ENCODE results near the gene SLC4A2. TPM values are rescaled to one million over a fixed set of nuclear protein-coding genes. Genes with fewer than 3 reads are reported as not detected.

The SLC4A2 gene
- total and polyA plus RNA-seq, 7 experiments from 2014 or later: 7.9 to 125 (median 57.2) TPM

DNA sequence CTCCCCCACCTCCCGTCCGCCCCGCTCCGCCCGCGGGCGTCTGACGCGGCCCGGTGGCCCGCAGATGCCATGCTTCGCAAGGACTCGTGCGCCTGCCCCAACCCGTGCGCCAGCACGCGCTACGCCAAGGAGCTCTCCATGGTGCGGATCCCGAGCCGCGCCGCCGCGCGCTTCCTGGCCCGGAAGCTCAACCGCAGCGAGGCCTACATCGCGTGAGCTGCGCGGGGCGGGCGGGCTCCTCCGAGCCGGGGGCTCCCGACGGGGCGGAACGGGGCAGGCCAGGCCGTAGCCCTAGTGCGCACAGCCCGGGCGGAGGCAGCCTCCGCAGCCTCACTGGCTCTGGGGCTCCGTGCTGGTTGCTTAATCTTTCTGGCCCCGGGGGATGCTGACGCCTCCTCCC is 8.3 kb upstream of the SLC4A2 start:
- peak; percentile 88 for ATAC-seq
- no peak overlapping the region for H3K4me3 Mint-ChIP-seq
- Histone ChIP-seq H3K27me3 (ENCODE audit: control insufficient read depth in 2 of 2, insufficient read depth in 2 of 2, low read length in 2 of 2) (no peaks in the 10 kb centered on the region), H3K4me1 (ENCODE audit: control insufficient read depth in 2 of 2, insufficient read depth in 2 of 2, low read length in 2 of 2) (peaks cover 0 to 6% of the 10 kb centered on the region in 2 donors), H3K27ac (ENCODE audit: low read depth, low read length) (no peak overlapping the region), H3K9me3 (ENCODE audit: control insufficient read depth in 2 of 3, low read length in 3 of 3) (no peaks in the 10 kb centered on the region), H3K36me3 (ENCODE audit: control insufficient read depth in 2 of 3, insufficient read depth in 3 of 3, low read length in 3 of 3) (no peaks in the 10 kb centered on the region), H3K4me3 (ENCODE audit: low read length) (no peak overlapping the region)
- POLR2A ChIA-PET: interaction anchor here (0.8 to 1.6 kb wide), 4 partner anchors 23 to 37 kb away, joined by 3 to 4 read pairs (median 3); partner anchors contain the start of gene ABCB8
- peaks cover 0 to 10% (median 0%) of the 10 kb centered on the region in 5 donors for H3K27me3 Mint-ChIP-seq
- peaks cover 6 to 19% (median 14%) of the 10 kb centered on the region in 7 donors for H3K4me1 Mint-ChIP-seq
- no peak overlapping the region for H3K27ac Mint-ChIP-seq
- H3K9me3 Mint-ChIP-seq: peaks cover 0 to 1% (median 0%) of the 10 kb centered on the region in 11 donors
- peaks cover 0 to 5% (median 4%) of the 10 kb centered on the region in 5 donors for H3K36me3 Mint-ChIP-seq
- DNase-seq: peak; percentile 55 to 75 (median 69)
- intact Hi-C loops (cut with micrococcal nuclease): loop anchor here in 1 of 2 donors (1.0 kb wide), 3 partner anchors 8 to 65 kb away; partner anchors contain the start of genes ABCB8 and SLC4A2
- CTCF ChIA-PET: no interaction called here

DNA sequence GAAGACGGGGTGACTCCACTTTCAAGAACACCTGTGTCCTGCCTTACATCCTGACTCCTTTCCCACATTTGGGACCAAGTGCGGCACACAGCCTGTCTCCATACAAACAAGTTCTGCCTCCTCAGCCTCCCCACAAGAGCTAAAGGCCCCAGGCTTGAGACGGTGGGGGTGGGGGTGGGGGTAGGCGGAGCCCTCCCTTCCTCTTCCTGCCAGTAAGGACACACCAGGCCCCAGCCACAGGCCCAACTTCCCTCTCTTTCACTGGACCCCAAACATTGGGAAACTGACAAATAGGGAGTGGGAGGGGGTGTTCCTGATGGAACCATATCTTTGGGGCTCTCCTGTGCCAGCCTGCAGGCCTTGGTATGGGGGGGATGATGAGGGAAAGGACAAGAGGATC is 6.3 kb upstream of the SLC4A2 start:
- H3K4me3 Mint-ChIP-seq: no peak overlapping the region
- ATAC-seq: no peak
- no peak for DNase-seq
- H3K9me3 ChIP-seq (ENCODE audit: control insufficient read depth in 2 of 3, low read length in 3 of 3): no peaks in the 10 kb centered on the region
- POLR2A ChIA-PET: no interaction called here
- H3K36me3 Mint-ChIP-seq: peaks cover 0 to 5% (median 4%) of the 10 kb centered on the region in 5 donors
- peaks cover 16 to 27% (median 26%) of the 10 kb centered on the region in 7 donors for H3K4me1 Mint-ChIP-seq
- no peaks in the 10 kb centered on the region for H3K27me3 ChIP-seq (ENCODE audit: control insufficient read depth in 2 of 2, insufficient read depth in 2 of 2, low read length in 2 of 2)
- H3K4me1 ChIP-seq (ENCODE audit: control insufficient read depth in 2 of 2, insufficient read depth in 2 of 2, low read length in 2 of 2): peaks cover 6 to 14% of the 10 kb centered on the region in 2 donors
- no peaks in the 10 kb centered on the region for H3K36me3 ChIP-seq (ENCODE audit: control insufficient read depth in 2 of 3, insufficient read depth in 3 of 3, low read length in 3 of 3)
- CTCF ChIA-PET: interaction anchor here (0.6 kb wide), 1 partner anchor 42 kb away, joined by 3 read pairs; no protein-coding TSS in a partner anchor
- H3K9me3 Mint-ChIP-seq: peaks cover 0 to 1% (median 0%) of the 10 kb centered on the region in 11 donors
- intact Hi-C loops (cut with micrococcal nuclease): no loop called here
- no peak overlapping the region for H3K27ac Mint-ChIP-seq
- no peak overlapping the region for H3K27ac ChIP-seq (ENCODE audit: low read depth, low read length)
- H3K4me3 ChIP-seq (ENCODE audit: low read length): no peak overlapping the region
- H3K27me3 Mint-ChIP-seq: peaks cover 0 to 10% (median 0%) of the 10 kb centered on the region in 5 donors

DNA sequence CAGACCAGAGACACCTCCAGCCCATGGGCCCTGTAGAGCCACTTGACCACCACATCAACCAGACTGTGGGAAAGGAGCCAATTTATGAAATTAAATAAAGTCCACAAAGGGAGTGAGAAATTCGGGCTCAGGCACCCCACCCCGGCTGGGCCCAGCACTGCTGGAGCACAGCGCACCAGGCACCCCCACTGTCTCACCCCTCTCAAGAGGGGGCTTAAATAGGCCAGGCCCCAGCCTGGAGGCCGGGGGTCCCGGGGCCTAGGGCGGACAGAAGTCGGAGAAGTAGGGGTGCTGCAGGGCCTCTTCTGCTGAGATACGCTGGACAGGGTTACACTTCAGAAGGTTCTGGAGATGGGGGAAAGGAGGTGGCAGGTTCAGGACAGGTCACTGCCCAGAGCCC is 5.6 kb upstream of the SLC4A2 start:
- ChIA-PET CTCF (no interaction called here), POLR2A (no interaction called here)
- no peaks in the 10 kb centered on the region for H3K36me3 ChIP-seq (ENCODE audit: control insufficient read depth in 2 of 3, insufficient read depth in 3 of 3, low read length in 3 of 3)
- intact Hi-C loops (cut with micrococcal nuclease): no loop called here
- Mint-ChIP-seq H3K9me3 (peaks cover 0 to 1% (median 0%) of the 10 kb centered on the region in 11 donors), H3K36me3 (peaks cover 0 to 5% (median 4%) of the 10 kb centered on the region in 5 donors), H3K4me3 (no peak overlapping the region), H3K4me1 (peaks cover 21 to 31% (median 27%) of the 10 kb centered on the region in 7 donors), H3K27ac (no peak overlapping the region), H3K27me3 (peaks cover 0 to 10% (median 0%) of the 10 kb centered on the region in 5 donors)
- ATAC-seq: no peak
- no peaks in the 10 kb centered on the region for H3K9me3 ChIP-seq (ENCODE audit: control insufficient read depth in 2 of 3, low read length in 3 of 3)
- no peak overlapping the region for H3K4me3 ChIP-seq (ENCODE audit: low read length)
- no peaks in the 10 kb centered on the region for H3K27me3 ChIP-seq (ENCODE audit: control insufficient read depth in 2 of 2, insufficient read depth in 2 of 2, low read length in 2 of 2)
- no peak for DNase-seq
- no peak overlapping the region for H3K27ac ChIP-seq (ENCODE audit: low read depth, low read length)
- peaks cover 12 to 19% of the 10 kb centered on the region in 2 donors for H3K4me1 ChIP-seq (ENCODE audit: control insufficient read depth in 2 of 2, insufficient read depth in 2 of 2, low read length in 2 of 2)

GRCh38 chr7:151056283-151056665 is 3.1 kb upstream of the SLC4A2 start:
- intact Hi-C loops (cut with micrococcal nuclease): loop anchor here (5.0 kb wide), 4 partner anchors 36 to 576 kb away; no protein-coding TSS in a partner anchor
- peaks cover 0 to 5% (median 4%) of the 10 kb centered on the region in 5 donors for H3K36me3 Mint-ChIP-seq
- H3K27me3 Mint-ChIP-seq: peaks cover 0 to 4% (median 0%) of the 10 kb centered on the region in 5 donors
- H3K27ac ChIP-seq (ENCODE audit: low read depth, low read length): no peak overlapping the region
- H3K4me3 ChIP-seq (ENCODE audit: low read length): no peak overlapping the region
- no peaks in the 10 kb centered on the region for H3K36me3 ChIP-seq (ENCODE audit: control insufficient read depth in 2 of 3, insufficient read depth in 3 of 3, low read length in 3 of 3)
- H3K9me3 ChIP-seq (ENCODE audit: control insufficient read depth in 2 of 3, low read length in 3 of 3): no peaks in the 10 kb centered on the region
- H3K27ac Mint-ChIP-seq: no peak overlapping the region
- ChIA-PET POLR2A (interaction anchor here (1.0 to 1.9 kb wide), 2 partner anchors 29 to 37 kb away, joined by 3 to 6 read pairs; no protein-coding TSS in a partner anchor), CTCF (interaction anchor here (1.1 kb wide), 1 partner anchor 28 kb away, joined by 3 read pairs; the partner anchor contains the start of gene ABCB8)
- H3K4me1 Mint-ChIP-seq: peaks cover 24 to 46% (median 38%) of the 10 kb centered on the region in 7 donors
- DNase-seq: no peak
- no peak for ATAC-seq
- peak overlapping the region; percentile 38 to 99 (median 93) for H3K4me3 Mint-ChIP-seq
- peaks cover 0 to 1% (median 0%) of the 10 kb centered on the region in 11 donors for H3K9me3 Mint-ChIP-seq
- peaks cover 25 to 32% of the 10 kb centered on the region in 2 donors for H3K4me1 ChIP-seq (ENCODE audit: control insufficient read depth in 2 of 2, insufficient read depth in 2 of 2, low read length in 2 of 2)
- H3K27me3 ChIP-seq (ENCODE audit: control insufficient read depth in 2 of 2, insufficient read depth in 2 of 2, low read length in 2 of 2): no peaks in the 10 kb centered on the region

DNA sequence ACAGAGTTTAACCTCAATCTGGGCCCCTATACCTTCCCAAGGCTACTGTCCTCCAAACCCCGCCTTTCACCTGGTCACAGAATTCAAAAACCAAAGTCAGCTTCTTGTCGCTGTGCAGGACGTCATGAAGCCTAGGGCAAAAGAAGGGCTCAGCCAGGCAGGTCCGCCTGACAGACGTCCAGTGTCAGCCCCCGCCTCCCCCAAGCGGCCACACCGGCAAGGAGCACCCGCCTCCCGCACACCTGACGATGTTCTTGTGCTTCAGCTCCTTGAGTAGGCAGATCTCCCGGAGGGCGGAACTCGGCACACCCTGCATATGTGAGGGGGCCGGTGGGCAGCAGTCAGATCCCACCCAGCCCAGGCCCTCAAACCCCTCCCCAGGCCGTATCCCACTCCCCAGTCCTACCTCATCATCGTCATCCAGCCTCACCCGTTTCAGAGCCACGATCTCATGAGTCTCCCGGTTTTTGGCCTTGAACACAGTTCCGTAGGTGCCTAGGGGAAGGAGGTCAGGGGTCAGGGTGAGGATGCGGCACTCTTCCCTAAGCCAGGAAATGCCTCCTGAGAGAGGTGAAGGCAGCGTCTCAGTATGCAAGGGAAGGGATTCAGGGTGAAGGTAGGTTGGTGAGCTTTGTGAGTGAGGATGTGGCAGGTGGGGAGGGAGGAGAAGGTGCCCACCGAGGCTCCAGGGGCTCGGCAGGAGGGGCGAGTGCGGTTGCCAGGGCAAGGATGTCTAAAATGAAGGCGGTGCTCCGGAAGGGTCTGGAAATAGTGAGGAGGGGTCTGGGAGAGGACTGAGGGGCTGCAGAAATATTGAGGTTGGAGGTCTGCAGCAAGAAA is 2.5 kb upstream of the SLC4A2 start:
- Mint-ChIP-seq H3K9me3 (peaks cover 0 to 1% (median 0%) of the 10 kb centered on the region in 11 donors), H3K27ac (peak overlapping the region in 6 of 9 donors; percentile 38 to 93 (median 88)), H3K27me3 (peaks cover 0 to 4% (median 0%) of the 10 kb centered on the region in 5 donors), H3K4me1 (peaks cover 30 to 49% (median 44%) of the 10 kb centered on the region in 7 donors), H3K36me3 (peaks cover 0 to 5% (median 4%) of the 10 kb centered on the region in 5 donors), H3K4me3 (peak overlapping the region; percentile 91 to 99 (median 94))
- peaks cover 25 to 32% of the 10 kb centered on the region in 2 donors for H3K4me1 ChIP-seq (ENCODE audit: control insufficient read depth in 2 of 2, insufficient read depth in 2 of 2, low read length in 2 of 2)
- ATAC-seq (no peak), DNase-seq (no peak)
- H3K27me3 ChIP-seq (ENCODE audit: control insufficient read depth in 2 of 2, insufficient read depth in 2 of 2, low read length in 2 of 2): no peaks in the 10 kb centered on the region
- H3K9me3 ChIP-seq (ENCODE audit: control insufficient read depth in 2 of 3, low read length in 3 of 3): no peaks in the 10 kb centered on the region
- H3K27ac ChIP-seq (ENCODE audit: low read depth, low read length): peak overlapping the region; percentile 52
- H3K4me3 ChIP-seq (ENCODE audit: low read length): peak overlapping the region; percentile 78
- POLR2A ChIA-PET: interaction anchor here (0.7 to 2.7 kb wide), 4 partner anchors 26 to 38 kb away, joined by 3 to 10 read pairs (median 5); partner anchors contain the start of gene ABCB8
- no peaks in the 10 kb centered on the region for H3K36me3 ChIP-seq (ENCODE audit: control insufficient read depth in 2 of 3, insufficient read depth in 3 of 3, low read length in 3 of 3)
- CTCF ChIA-PET: interaction anchor here (0.6 to 3.5 kb wide), 4 partner anchors 28 to 201 kb away, joined by 3 to 15 read pairs (median 4); partner anchors contain the start of genes ABCB8 and TMUB1
- intact Hi-C loops (cut with micrococcal nuclease): loop anchor here (5.0 kb wide), 4 partner anchors 35 to 575 kb away; no protein-coding TSS in a partner anchor

- ChIA-PET CTCF (interaction anchor here (1.0 to 3.5 kb wide), 2 partner anchors 27 to 52 kb away, joined by 3 to 15 read pairs; partner anchors contain the start of gene TMUB1), POLR2A (interaction anchor here (0.7 to 2.7 kb wide), 4 partner anchors 25 to 44 kb away, joined by 4 to 10 read pairs (median 6); partner anchors contain the start of gene ABCB8)
- peaks cover 29 to 48% (median 43%) of the 10 kb centered on the region in 7 donors for H3K4me1 Mint-ChIP-seq
Observed at GRCh38 chr7:151057506-151057988, 1.8 kb upstream of the SLC4A2 start, which contains the start of gene CDK5. Gene CDK5, minus strand, starts transcription at chr7:151057897. Its CDS starts 49 bp downstream, at chr7:151057848.

More at GRCh38 chr7:151057506-151057988, 1.8 kb upstream of the SLC4A2 start, which contains the start of gene CDK5:
- Histone ChIP-seq H3K4me1 (ENCODE audit: control insufficient read depth in 2 of 2, insufficient read depth in 2 of 2, low read length in 2 of 2) (peaks cover 25 to 32% of the 10 kb centered on the region in 2 donors), H3K27me3 (ENCODE audit: control insufficient read depth in 2 of 2, insufficient read depth in 2 of 2, low read length in 2 of 2) (no peaks in the 10 kb centered on the region), H3K36me3 (ENCODE audit: control insufficient read depth in 2 of 3, insufficient read depth in 3 of 3, low read length in 3 of 3) (no peaks in the 10 kb centered on the region), H3K4me3 (ENCODE audit: low read length) (peak within 1 kb of the TSS; percentile 78), H3K27ac (ENCODE audit: low read depth, low read length) (peak within 1 kb of the TSS; percentile 92), H3K9me3 (ENCODE audit: control insufficient read depth in 2 of 3, low read length in 3 of 3) (no peaks in the 10 kb centered on the region)
- intact Hi-C loops (cut with micrococcal nuclease): loop anchor here (5.0 kb wide), 4 partner anchors 35 to 575 kb away; no protein-coding TSS in a partner anchor
- Mint-ChIP-seq H3K4me3 (peak within 1 kb of the TSS; percentile 91 to 99 (median 94)), H3K36me3 (peaks cover 0 to 4% (median 3%) of the 10 kb centered on the region in 5 donors), H3K9me3 (peaks cover 0 to 1% (median 0%) of the 10 kb centered on the region in 11 donors), H3K27ac (peak within 1 kb of the TSS; percentile 86 to 96 (median 93)), H3K27me3 (peaks cover 0 to 2% (median 0%) of the 10 kb centered on the region in 5 donors)
- ATAC-seq (peak; percentile 0), DNase-seq (no peak)

All from naive thymus-derived CD4-positive, alpha-beta T cell (primary cell).